ENCODE data around the gene AP2B1.

Gene AP2B1

DNA sequence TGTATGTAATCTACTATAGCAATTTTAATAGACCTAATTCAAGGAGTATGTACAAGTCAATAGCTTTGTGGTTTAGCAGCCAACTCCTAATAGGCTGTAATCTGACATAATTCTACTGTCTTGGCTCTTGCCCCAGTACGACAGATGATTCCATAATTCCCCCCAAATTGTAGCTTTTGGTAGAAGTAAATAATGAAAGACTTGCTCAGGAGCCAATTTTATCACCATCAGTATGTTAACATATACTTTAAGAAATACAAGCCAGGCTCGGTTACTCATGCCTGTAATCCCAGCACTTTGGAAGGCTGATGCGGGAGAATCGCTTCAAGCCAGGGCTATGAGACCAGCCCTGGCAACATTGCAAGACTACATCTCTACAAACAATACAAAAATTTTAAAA lies 53.9 kb downstream of the AP2B1 start:
- no peak for DNase-seq

DNA sequence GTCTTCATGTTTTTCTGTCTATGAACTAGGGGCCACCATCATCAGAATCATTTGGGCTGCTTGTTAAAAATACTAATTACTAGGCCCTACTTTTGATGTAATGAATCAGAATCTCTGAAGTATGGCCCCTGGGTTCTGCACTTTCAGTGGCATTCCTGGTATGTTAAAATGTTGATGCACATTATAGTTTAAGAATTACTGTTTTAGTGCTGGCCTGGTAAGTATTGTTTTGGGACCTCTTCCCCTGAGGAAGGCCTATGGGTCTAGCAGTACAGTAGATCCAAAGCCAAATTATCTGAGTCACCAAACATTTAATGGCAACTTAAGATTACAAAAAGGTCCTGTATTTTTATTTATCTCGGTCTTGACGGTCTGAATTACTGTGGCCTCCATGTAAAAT lies 58.8 kb downstream of the AP2B1 start:
- DNase-seq, result no peak

DNA sequence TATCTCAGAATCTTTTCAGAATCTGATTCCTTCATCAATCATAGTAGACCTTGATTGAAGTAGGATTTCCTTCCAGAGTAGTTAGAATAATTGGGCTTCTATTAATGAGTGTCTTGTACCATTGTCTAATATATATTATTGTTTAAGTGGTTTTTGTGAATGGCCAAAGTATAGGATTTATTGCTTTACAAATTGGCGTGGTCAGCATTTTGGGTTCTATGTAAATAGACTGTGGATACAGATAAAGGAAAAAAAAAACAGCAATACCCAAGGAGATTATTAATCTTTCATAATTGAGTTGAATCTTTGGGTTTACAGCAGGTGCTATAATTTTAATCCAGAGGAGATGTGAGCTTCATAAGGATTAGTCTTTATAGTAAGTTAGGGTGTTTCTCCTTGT lies 64.3 kb downstream of the AP2B1 start:
- no peak for DNase-seq

DNA sequence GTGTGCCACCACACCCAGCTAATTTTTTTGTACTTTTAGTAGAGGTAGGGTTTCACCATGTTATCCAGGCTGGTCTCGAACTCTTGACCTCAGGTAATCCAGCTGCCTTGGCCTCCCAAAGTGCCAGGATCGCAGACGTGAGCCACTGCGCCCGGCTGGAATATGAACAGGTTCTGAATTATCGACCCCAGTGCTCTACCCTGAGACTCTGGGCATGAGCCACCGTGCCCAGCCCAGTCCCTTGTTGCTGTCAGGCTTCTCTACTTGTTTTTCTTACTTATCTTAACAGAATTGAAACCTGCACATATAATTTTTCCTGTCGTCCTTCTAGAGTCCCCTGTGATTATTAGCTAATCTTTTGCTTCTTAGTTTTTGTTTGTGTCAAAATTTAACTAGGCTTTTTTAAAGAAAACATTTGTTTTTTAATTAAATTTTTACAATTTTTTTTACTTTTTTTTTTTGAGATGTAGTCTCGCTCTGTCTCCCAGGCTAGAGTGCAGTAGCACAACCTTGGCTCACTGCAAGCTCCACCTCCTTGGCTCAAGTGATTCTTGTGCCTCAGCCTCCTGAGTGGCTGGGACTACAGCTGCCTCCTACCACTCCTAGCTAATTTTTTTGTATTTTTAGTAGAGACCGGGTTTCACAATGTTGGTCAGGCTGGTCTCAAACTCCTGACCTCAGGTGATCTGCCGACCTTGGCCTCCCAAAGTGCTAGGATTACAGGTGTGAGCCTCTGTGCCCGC lies 66.7 kb downstream of the AP2B1 start:
- no peak for DNase-seq

DNA sequence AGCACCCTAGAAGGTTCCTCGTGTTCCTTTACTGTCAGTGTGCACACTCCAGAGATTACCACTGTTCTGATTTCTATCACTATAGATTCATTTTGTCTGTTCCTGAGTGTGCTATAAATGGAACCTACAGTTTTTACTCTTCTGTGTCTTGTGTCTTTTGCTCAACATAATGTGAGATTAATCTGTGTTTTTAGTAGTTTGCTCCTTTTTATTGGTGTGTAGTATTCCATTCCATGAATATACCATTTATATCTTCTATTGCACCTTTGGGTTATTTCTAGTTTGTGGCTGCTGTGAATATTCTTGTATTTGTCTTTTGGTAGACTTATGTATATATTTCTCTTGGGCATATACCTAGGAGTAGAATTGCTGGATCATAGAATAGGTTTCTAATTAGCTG lies 68.2 kb downstream of the AP2B1 start:
- no peak for DNase-seq

DNA sequence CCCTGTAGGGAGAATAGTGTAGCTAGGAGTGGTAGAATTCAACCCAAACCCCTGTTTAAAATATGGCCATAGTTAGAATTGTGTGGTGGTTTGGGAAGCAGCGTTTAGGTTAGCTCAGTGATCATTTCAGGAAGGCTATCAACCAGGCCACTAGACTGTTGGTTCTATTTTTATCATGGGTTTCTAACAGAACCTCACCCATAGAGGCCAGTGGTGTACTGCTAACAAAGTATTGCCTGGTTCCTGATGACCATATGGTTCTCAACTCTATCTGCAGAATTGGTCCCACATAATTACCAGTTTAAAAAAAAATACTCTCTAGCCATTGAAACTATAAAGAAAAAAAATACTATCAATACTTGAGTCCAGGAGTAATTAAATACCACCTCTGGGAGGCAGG lies 73.8 kb downstream of the AP2B1 start:
- no peak for DNase-seq

DNA sequence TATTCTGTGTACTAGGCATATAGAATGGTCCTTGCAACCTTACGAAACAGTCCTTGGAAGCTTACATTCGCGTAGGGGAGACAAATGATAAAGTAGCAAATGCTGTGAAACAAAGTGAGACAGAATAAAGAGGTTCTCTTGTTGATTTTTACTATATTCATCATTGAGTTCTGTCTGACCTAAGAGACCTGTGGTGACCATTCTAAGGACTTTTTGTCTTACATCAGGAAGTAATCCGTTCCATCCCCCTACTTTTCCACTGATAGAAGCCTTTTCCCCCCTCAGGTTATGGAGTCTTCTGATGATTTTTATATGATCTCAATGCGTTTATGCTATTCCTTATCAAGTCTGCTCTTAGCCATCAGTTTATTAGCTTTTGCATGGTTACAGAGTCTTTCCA lies 77.6 kb downstream of the AP2B1 start:
- DNase-seq, result no peak

DNA sequence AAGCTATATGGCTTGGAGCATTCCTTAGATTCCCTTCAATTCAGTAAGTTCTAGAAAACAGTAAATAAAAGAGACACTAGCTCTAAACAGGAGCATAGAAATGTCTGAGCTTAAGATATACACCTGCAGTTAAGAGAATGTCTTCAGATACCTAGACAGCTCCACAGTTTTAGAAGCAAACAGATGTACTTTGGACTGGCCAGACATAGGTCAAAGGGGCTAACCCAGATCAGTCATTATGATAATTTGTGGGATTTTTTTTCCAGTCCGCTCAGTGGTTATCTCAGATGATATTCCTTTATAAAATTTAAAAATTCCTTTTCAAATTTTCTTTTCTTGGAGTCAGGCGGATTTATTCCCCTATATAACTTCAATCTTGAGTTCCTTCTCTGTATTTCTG lies 78.5 kb downstream of the AP2B1 start:
- no peak for DNase-seq

DNA sequence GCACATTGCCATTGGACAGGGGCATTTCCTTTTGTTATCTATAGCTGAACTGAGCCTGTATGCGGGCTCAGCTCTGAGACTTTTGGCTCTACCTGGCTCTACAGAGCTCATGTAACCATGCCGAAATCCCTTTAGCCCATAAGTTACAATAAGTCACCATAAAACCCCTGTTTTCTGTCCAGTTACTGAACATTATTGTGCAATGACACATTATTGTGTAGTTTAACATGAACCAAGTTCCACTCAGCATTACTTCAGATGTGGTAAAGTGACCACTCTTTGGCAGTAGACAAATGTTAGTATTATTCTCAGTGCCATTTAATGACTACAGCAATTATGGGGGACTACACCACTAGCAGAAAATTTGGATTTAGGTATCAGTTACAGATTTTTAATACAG lies 78.9 kb downstream of the AP2B1 start:
- no peak for DNase-seq

DNA sequence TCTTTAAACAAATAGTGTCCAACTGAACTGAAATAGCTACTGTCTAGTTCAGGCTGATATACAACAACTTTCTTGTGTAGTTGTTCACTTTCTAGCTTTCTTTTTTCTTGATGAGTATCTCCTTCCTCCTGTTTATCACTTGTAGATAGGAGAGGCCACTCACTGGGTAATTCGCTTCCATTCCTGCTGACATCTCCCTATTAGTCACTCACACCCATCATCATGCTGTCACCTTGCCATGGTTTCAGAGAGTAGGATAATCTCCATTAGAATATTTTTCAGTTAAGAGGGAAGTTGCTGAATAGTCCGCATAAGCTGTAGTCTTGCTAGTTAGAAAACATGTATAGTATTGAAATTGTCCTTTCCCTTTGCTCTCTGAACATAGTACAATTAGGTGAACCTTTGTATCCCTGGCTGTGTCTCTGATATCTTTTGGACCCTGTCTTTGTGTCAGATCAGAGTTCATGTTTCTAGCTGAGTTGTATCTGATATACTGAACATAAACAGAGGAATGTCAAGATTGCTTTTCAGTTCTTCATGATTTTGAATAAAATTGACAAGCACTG lies 79.9 kb downstream of the AP2B1 start:
- DNase-seq, result no peak

DNA sequence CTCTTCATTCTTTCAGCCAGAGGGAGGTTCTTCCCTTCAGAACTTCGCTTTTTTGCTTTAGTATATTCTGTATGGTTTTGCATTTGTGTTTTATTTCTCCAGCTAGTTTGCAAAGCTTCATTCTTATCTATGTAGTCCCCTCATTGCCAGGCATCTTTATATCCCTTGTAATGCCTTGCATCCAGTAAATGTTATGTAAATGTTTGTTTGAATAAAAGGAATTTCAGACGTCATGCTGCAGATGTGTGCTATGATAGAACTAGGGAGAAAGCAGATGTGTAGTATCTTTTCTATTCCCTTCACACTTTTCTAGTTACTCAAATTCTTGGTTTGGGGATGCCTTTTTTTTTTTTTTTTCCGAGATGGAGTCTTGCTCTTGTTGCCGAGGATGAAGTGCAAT lies 81.7 kb downstream of the AP2B1 start:
- DNase-seq, result no peak

DNA sequence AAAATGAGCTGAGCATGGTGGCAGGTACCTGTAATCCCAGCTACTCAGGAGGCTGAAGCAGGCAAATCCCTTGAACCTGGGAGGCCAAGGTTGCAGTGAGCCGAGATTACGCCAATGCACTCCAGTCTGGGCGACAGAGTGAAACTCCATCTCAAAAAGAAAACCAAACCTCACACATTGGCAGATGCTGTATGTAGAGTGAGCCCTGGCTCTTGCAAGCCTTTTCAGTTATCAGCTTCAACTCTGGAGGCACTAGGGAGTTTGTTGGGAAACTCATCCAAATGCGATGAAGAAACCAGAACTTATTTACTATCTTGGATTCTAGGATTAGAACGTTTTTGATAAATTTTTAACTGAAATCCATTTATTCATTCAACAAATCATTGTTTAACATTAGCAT lies 87.4 kb downstream of the AP2B1 start:
- no peak for DNase-seq

DNA sequence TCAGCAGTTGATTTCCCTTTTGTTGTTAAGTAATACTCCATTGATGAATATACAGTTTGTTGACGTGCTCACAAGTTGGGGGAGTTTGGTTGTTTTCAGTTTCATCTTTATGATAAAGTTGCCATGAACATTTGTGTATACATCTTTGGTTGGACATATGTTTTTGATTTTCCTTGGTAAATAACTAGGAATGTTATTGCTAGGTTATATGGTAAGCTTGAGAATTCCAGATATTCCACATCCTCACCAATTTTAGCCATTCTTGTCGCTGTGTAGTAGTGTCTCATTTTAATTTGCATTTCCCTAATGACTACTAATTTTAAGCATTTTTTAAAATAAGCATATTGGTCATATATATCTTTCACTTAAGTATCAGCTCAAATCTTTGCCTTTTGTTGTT lies 89.3 kb downstream of the AP2B1 start:
- no peak for DNase-seq

DNA sequence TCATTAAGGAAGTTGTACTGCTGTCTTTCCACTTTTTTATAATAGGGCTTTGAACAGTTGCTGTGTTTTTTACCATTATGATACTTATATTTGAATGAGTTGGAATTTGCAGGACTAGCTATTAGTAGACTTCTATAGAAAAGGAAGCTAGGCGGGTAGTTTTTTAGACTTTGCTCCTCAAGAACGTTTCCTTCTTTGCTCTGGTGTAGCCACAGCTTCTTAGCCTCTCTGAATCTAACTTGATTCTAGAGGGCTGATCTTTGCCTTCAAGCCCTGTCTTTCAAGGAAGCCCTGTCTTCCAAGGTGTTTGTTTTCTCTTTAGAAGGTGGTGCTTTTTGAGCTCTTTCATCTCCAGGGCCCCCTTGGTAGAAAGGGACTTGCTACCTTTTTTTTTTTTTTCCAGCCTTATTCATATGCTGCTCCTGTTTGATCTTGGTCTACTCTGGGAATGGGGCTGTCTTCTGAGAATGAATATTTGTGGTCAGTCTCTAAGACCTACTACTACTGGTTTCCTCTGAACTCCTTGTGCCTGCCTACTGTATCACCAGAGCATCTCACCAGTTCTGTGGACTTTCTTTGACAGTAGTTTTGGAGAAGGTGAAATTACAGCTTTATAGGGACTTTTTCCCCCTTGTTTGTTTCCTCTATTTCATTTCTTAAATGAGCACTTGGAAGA lies 92.0 kb downstream of the AP2B1 start:
- DNase-seq, result no peak

DNA sequence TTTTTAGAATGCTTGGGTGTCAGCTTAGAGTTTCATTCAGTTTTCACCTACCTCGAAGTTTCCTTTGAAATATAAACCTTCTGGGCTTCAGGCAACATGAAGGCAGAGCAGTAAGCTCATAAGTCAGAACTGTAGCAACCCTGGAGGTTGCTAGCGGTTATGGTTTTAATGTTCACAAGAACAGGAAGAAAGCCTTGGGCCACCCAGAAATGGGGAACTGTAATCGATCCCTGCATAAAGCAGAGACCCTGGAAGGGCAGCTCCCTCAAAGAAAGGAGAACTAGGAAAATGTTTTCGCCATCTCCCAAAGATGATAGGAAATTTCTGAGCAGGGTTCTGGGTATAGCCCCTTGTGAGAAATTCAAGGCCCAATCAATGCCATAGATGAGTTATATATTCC lies 96.5 kb downstream of the AP2B1 start:
- no peak for DNase-seq

DNA sequence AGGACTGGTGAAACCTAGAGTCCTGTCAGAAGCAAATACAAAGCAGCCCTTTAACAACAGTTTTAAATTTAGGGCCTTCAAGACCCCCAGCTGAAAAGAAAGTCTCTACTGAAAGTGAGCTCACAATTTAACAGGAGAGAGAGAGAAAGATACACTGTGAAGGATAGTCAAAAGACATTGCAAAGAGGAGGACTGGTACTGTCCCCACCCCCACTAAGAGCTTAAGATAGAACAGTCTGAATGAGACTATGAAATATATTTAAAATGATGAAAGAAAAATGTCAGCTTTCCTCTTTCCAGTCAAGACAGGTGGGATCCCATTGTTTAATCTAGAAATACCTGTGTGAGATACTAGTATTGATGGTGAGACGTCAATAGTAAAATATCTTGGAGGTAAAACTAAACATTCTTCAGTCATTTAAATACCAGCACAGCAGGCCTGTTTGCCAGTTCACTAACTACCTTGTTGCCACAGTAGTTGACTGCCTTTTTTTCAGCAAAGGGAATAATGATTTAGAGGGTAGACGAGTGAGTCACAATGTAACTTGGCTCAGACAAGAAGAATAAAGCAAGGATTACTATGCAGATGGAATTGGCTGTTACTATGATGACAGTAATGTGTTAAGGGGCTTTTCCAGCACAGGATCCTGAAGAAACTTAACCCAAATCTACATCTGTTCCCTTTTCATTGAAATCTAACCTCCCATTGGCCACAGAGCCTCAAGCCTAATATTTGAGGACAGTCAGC lies 97.1 kb downstream of the AP2B1 start:
- DNase-seq, result no peak

DNA sequence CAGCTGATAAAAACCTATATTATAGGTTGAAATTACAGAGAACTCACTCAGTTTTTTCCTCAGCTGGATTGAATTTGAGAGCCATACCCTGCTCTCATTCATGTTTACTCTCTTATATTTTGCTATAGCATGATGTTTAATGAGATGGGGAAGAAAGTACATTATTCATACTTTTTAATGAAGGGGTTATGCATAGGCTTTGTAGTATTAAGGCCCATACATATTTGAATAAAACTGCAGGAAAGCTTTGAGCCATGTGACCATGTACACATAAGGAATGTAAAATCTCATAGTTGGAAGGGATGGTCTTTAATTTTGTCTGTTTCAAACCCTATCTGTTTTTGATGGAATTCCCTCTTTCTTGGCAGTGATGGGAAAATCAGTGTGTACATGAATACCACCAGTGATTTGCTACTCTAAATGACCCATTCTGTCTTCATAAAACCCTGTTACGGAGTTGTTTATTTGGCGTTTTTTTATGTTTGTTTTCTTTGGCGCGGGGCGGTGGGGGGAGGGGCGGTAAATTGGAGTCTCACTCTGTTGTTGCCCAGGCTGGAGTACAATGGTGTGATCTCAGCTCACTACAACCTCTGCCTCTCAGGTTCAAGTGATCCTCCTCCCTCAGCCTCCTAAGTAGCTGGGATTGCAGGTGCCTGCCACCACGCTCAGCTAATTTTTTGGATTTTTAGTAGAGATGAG lies 105.5 kb downstream of the AP2B1 start:
- no peak for DNase-seq

DNA sequence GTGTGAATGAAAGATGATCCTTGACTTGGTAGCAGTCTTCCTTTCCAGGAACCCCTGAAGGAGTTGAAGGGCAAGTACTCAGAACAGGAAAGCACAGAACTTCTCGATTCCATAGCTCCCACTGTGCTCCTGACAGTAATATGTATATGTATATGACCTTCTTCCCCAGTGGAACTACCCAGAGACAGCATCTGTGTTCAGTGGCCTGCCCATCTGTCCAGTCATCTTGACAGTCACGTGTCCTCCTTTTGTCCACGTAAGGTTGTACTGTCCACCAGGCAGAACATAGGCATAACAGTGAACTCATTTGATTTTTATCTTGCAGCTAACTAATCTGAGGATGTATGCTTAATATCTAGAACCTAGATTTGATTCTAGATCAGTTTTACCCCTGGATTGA lies 106.5 kb downstream of the AP2B1 start:
- DNase-seq, result no peak

DNA sequence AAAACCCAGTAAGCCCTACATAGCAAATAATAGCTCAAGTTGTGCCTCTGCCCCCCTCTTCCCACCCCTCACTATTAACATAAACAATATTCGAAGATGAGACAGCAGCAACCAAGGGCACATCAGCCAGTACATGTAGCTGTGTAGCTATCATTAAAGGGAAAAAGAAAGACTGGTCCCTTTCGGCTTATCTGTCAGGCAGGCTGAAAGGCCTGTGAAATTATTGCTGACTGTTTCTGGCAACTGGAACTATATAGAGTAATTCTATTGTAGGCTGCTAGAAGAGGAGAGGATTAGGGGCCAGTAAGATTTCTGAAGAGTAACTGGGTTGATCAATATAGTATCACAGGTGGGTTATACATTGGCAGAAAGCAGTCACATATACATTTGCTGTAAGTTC lies 107.8 kb downstream of the AP2B1 start:
- no peak for DNase-seq

DNA sequence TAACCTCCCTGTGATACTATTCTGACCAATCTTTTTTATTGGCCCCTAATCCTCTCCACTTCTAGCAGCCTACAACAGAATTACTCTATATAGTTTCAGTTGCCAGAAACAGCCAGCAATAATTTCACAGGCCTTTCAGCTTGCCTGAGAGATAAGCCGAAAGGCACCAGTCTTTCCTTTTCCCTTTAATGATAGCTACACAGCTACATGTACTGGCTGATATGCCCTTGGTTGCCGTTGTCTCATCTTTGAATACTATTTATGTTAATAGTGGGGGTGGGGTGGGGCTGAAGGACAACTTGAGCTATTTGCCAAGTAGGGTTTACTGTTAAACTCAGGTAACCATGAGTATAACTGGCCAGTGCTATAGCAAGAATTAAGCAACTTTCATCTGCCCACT lies 108.5 kb downstream of the AP2B1 start:
- DNase-seq, result no peak

DNA sequence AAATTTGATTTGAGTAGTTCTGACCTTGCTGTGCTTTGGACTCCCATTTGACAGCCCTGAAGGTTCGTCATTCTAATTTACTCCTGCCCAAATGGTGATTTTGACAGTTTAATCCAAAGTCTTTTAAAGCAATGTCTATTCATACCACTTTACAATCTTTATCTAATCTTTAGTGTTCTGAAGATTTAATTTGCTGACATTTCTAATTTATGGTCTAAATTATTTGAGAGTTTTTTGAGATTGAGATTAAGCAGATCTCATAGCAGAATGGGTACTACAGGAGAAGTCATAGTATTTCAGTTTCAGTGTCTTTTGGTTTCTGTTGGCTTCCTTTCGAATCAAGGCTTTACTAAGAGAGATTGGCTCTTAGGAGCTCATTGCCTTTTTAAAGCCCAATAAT lies 111.7 kb downstream of the AP2B1 start:
- no peak for DNase-seq

DNA sequence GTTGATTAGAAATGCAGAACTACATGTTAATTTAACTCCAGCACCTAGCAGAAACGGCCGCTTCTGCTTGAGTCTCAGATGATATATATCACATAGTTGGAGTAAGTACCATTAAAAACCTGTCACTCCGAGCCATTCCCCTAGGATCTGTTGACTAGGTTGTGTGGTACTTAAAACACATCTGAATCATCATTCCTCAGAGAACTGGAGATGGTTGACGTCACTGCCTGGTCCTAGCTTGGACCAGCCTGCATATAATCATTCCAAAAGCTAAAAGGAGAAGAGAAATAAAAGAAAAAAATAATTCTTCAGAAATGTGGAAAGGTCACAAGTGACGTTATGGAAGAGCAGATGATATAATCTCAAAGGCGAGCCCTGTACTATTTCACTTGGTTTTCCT lies 113.0 kb downstream of the AP2B1 start:
- DNase-seq, result no peak

DNA sequence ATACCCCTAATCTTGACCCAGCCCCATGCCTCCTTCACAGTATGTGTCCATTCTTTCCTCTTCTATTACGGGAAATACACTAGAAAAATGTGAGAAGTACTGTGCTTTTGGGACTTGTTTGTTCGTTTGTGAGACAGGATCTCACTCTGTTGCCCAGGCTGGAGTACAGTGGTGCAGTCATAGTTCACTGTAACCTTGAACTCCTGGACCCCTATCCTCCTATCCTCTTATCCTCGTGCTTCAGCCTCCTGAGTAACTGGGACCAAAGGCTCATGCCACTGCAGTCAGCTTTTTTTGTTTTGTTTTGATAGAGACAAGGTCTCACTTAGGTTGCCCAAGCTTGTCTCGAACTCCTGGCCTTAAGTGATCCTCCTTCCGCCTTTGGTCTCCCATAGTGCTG lies 114.4 kb downstream of the AP2B1 start:
- no peak for DNase-seq

Measured in T-helper 9 cell (primary cell).